HG02885 (cell line): ENCODE results near the gene HECTD1.

ENCODE experiments used
- ATAC-seq: cut with Tn5 transposase; IDR thresholded peaks from one replicate; pipeline ENCODE4 v1.9.1; 2021; ENCODE audit warnings: mild to moderate bottlenecking; ENCODE audit not compliant: unreplicated experiment, poor library complexity

HECTD1 gene

DNA sequence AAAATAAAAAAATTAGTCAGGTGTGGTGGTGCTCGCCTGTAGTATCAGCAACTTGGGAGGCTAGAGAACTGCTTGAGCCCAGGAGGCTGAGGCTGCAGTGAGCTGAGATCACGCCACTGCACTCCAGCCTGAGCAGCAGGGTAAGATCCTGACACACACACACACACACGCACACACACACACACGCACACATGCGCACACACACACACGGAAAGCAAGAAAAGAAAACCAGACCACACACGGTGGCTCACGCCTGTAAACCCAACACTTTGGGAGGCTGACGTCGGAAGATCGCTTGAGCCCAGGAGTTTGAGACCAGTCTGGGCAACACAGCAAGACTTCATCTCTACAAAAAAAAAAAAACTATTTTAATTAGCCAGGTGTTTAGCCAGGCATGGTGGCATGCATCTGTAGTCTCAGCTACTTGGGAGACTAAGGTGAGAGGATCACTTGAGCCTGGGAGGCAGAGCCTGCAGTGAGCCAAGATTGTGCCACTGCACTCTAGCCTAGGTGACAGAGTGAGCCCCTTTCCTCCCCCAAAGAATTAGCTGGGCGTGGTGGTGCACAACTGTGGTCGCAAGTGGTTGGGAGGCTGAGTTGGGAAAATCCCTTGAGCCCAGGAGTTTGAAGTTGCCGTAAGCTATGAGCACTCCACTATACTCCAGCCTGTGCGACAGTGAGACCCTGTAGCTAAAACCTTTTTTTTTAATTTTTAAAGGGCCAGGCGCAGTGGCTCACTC is 44.5 kb downstream of the HECTD1 start:
- no peak for ATAC-seq

DNA sequence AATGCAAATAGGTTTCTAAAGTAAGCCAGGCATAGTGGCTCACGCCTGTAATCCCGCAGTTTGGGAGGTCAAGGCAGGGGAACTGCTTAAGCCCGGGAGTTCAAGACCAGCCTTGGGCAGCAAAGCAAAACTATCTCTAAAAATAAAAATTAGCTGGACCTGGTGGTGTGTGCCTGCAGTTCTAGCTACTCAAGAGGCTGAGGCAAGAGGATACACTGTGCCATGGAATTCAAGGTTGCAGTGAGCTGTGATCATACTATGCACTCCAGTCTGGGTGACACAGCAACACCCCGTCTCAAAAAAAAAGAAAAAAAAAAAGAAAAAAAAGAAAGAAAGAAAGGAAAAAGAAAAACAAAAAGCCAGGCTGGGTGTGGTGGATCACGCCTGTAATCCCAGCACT is 46.3 kb downstream of the HECTD1 start:
- ATAC-seq, result no peak

DNA sequence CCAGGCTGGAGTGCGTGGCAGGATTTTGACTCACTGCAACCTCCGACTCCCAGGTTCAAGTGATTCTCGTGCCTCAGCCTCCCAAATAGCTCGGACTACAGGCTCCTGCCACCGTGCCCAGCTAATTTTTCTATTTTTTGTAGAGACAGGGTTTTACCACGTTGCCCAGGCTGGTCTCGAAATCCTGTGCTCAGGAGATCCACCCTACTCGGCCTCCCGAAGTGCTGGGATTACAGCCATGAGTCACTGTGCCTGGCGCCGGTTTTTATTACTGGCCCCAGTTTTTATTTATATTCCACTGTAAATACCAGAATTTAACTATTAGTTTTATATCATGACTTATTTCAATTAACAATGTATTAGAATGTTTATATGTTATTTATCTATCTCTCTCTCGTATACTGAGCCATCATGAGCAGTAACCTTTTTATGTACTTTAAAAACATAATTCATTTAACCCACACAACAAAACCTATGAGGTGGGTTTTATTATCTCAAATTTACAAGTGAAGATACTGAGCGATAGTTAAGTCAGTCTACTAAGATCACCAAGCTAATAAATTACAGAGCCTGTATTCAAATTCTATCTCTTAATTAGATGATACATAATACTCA is 47.8 kb downstream of the HECTD1 start:
- no peak for ATAC-seq

DNA sequence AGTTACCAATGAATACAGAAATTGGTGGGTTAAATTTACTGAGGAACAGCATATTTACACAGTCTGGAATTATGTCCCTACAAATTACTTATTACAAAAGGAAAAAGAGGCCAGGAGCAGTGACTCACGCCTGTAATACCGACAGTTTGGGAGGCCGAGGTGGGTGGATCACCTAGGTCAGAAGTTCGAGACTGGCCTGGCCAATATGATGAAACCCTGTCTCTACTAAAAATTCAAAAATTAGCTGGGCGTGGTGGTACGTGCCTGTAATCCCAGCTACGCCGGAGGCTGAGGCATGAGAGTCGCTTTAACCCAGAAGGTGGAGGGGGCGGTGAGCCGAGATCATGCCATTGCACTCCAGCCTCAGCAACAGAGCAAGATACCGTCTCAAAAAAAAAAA is 52.6 kb downstream of the HECTD1 start:
- no peak for ATAC-seq

DNA sequence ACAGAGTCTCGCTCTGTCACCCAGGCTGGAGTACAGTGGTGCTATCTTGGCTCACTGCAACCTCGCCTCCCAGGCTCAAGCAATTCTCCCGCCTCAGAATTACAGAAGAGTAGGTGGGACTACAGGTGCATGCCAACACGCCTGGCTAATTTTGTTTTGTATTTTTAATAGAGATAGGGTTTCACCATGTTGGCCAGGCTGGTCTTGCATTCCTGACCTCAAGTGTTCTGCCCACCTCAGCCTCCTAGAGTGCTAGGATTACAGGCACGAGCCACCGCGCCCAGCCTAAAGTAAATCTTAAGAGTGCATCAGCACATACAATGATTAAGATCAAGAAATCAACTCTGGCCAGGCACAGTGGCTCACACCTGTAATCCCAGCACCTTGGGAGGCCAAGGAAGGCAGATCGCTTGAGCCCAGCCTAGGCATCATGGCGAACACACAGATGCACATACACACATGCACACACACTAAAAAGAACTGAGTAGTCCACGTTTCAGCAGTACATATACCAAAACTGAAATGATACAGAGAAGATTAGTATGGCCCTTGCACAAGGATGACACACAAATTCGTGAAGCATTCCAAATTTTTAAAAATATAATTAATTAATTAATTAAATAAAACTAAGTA is 65.0 kb downstream of the HECTD1 start:
- no peak for ATAC-seq

DNA sequence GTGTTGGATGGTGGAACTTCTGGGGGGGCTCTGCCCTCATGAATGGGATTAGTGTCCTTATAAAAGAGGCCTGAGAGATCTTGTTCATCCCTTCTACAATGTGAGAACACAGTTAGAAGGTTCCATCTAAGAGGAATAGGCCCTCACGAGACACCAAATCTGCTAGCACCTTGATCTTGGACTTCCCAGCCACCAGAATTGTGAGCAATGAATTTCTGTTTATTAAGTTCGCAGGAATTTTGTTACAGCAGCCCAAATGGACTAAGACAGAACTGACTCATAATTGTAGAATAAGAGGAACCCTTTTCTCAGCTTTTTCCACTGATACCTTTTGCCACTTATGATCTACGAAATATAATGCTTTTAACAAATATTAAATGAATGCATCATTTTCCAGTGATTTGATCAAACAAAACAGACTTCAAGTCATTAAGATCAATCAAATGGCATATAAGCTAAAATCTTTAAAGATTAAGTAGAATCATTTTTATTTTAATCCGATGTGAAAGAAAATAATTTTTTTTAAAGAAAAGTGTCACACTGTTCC is 68.2 kb downstream of the HECTD1 start:
- ATAC-seq, result no peak

DNA sequence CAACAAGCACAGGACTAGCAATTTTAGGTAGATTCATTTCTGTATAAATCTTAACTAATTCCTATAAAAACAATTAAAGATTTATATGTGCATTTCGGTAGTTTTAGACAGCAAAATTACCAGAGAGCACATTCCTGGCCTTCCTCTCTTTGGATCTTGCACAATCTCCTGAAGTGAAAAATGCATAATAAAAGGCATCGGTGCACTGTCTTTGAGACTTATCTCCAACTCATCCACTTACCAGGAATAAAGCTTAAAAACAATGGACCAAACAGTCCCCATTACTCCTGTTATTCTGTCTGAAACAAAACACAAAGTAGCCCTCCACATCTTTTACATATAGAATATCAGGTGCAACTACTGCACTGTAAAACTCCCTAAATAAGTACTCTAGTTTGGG is 69.3 kb downstream of the HECTD1 start:
- no peak for ATAC-seq

DNA sequence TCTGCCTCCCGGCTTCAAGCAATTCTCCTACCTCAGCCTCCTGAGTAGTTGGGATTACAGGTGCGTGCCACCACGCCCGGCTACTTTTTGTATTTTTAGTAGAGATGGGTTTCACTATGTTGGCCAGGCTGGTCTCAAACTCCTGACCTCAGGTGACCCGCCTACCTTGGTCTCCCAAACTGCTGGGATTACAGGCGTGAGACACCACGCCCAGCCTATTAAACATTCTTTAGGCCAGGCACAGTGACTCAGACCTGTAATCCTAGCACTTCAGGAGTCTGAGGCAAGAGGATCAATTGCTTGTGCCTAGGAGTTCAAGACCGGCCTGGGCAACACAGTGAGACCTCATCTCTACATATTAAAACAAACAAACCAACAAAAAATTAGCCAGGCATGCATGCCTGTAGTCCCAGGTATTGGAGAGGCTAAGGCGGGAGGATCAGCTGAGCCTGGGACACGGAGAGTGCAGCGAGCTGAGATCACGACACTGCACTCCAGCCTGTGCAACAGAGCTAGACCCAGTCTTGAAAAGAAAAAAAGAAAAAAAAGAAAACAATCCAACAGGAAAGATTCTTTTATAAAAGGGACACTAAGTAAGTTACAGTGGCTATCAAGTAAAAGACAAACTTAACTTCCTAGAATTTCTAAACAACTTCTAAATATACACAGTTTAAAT is 70.2 kb downstream of the HECTD1 start:
- no peak for ATAC-seq

DNA sequence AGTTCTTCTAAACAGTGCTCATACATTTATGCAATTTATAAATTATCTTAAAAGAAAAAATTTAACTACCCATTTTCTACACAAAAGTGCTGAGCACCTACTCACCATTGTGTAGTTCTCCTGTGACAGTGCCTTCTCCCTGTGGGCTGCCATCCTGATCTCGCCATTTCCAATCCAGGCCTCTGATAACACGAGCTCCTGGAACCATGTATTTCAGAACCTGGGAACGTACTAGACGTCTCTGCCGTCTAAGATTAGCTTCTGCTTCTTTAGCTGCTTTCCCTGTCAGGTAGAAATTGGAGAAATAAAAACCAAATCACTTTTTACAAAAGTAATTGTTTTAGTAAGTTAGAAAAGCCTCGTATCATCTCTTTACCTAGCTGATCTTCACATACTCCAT is 74.5 kb downstream of the HECTD1 start:
- ATAC-seq, result no peak

DNA sequence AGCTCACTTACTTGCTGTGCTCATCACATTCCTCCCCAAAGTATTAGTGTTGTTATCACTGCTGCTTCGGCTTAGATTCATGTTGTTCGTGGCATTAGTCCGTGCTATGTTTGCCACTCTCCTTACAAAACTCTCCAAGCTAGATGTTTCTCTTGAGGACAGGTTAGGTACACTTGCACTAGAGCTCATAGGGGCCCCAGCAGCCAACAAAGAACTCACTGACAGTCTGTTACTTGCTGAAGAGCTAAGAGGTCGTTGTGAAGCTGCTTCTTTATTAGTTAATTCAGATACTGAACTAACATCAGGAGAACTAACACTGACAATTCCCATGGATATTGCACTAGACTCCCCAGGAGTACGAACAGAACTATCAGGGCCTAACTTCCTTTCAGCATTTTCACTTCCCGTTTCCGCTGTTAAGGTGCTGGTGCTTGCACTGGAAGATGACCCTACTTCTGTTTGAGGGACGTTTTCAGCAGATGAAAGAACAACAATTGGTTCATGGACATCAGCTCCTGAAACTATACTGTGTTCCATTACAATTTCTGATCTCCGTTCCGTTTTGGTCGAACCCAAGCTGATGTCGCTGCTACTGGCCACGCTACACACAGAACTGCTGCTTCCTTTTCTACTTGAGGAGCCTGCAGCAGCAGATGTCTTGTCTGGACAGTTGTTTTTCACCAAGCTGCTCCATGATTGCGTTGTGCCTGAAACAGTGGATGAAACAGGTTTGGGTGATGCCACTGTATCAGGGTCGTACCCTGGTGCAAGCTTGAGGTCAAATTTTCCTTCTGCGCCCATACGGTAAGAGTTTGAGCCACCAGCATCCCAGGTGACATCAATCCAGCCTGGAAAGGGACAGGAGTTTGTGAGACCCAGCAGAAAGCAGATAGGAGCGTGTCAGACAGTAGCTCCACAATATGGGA is 78.7 kb downstream of the HECTD1 start:
- ATAC-seq, result peak; percentile 71

DNA sequence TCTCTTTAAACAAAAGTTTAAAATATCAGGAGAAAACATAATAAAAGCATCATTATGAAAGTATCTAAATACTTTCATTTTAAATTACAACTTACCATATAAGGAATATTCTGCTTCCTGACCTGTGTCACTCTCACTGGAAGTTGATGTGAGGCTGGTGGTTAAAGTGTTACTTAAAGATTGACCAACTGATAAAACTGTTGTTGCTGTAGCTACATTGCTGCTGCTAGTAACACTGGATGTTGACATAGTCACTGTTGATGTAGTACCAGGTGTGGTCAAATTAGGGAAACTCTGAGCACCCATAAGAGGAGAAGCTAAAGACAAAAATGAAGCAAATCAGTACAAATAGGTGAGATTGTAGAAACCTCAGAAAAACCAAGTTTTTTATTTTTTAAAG is 79.9 kb downstream of the HECTD1 start:
- no peak for ATAC-seq

DNA sequence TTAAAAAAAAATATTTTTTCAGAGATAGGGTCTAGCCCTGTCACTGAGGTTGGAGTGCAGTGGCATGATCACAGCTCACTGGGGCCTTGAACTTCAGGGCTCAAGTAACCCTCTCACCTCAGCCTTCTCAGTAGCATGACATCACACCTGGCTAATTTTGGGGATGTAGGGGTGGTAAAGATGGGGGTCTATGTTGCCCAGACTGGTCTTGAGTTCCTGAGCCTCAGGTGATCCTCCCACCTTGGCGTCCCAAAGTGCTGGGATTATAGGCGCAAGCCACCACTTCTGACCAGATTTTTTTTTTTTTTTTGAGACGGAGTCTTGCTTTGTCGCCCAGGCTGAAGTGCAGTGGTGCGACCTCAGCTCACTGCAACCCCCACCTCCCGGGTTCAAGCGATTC is 80.9 kb downstream of the HECTD1 start:
- ATAC-seq, result no peak

DNA sequence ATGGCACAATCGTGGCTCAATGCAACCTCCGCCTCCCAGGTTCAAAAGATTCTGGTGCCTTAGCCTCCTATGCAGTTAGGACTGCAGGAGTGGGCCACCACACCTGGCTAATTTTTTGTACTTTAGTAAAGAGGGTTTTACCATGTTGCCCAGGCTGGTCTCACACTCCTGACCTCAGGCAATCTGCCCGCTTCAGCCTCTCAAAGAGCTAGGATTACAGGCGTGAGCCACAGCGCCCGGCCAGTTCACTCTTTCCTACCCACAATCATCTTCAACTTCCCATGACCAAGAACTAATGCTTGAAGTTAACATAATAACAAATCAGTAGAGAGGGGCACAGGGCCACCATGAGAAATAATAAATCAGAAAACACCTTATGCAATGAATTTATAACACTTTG is 82.4 kb downstream of the HECTD1 start:
- ATAC-seq, result no peak

DNA sequence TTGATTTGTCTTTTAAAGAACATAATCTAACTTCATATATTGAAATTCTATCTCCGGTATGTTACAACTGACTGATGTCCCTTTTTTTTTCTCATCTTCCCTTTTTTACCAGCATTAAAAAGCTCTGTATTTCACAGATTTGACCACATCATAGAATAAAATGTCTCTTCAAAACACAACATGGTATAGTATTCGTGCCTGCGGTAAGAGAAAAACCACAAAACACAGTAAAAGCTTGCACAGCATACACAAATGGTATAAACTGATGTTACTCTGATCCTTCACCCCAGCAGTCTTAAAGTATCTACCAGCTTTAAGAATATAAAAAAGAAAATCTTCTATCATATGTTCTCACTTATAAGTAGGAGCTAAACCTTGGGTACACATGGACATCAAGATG is 83.4 kb downstream of the HECTD1 start:
- no peak for ATAC-seq

DNA sequence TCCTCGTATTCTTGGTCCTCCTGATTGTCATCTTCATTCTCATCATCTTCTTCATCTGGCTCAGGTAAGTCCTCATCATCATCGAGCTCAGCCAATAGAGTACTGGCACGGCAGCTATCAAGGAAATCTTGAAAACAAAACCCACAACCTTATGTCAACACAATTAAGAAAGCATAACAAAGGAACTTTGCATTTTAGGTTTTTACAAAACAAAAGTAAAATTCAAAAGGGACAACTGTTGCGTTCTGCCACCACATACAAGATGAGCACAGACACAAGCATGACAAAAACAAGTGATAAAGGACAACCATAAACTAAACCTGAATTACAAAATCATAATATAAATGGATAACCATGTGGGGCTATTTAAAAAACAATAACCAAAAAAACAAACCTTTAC is 84.7 kb downstream of the HECTD1 start:
- ATAC-seq, result no peak

DNA sequence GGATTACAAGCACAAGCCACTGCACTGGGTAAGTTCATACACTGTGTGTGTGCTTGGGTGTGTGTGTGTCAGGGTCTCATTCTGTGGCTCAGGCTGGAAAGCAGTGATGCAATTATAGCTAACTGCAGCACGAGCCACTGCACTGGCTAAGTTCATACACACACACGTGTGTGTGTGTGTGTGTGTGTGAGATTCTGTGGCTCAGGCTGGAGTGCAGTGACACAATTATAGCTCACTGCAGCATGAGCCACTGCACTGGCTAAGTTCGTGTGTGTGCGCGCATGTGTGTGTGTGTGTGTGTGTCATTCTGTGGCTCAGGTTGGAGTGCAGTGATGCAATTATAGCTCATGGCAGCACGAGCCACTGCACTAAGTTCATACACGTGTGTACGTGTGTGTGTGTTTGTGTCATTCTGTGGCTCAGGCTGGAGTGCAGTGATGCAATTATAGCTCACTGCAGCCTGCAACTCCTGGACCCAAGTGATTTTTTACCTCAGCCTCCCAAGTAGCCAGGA is 85.4 kb downstream of the HECTD1 start:
- no peak for ATAC-seq

DNA sequence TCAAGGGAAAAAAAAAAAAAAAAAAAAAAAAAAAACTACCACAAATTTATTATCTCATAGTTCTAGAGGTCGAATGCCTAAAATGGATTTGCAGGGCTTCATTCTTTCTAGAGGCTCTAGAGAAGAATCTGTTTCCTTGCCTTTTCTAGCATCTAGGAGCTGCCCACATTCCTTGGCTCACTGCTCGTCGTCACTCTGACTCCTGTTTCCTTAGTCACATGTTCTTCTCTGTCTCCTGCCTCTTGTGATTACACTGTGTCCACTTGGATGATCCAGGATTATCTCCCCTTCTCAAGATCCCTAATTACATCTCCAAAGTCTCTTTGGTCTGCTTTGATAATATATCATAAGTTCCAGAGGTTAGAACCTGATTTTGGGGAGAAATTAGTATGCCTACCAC is 88.7 kb downstream of the HECTD1 start:
- no peak for ATAC-seq

DNA sequence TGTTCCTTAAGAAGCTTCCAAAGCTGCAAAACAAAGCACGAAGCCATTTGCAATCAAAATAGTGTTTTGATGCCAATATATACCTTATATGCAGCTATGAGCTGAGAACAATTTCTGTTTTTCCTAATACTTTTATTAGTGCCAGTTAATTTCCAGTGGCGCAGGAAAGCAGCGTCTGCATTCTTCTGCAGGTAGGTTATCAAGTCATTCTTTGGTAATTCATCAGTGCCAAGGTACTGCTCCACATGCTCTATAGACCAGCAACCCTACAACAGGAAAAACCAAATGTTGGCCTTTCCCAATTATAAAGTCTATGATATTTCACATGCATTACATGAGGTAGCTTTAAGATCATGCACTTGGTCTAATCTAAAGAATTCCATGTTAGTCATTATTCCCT is 93.8 kb downstream of the HECTD1 start:
- ATAC-seq, result no peak

DNA sequence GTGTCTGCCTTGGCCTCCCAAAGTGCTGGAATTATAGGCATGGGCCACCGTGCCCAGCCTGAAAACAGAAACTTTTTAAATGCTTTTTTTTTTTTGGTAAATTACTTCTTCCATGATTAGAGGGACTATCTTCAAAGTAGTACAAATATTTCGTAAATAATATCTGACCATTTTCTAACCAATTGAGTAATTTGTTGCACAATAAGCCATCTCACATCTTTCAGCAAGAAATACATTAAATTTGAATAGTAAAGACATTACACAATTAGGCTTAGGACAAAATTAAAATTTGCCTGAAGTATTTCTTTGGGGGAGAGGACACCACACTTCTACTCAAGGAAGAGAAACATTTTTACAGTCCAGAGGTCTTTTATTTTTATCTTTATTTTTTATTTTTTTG is 96.7 kb downstream of the HECTD1 start:
- ATAC-seq, result no peak

DNA sequence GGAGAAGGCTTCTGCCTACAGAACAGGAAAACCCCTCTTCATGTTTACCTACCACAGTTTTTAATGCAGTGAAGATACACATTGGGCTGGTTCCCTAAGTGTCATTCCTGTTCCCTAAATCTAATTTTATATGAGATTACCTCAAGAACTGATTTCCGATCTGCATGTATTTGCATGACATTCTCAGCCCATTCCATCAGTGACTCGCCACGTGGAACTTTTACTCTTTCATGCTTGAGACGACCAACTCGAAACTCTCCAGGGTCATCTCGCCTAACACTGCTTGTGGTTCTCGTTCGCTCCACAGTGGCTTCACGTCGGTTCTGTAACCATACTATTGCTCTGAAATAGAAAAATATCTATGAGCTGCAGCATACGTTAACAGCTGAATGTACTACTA is 98.3 kb downstream of the HECTD1 start:
- ATAC-seq, result no peak
